Spleen (tissue), 7 donors: ENCODE measurements around the gene TAX1BP1.

Source experiments
- POLR2A ChIP-seq, 3 donors: fragments of 450-650 bp; IDR thresholded peaks; one replicate each; pipeline ENCODE4 v1.5.1; 2017; ENCODE audit warnings: antibody characterized with exemption in 3 of 3, mild to moderate bottlenecking in 1 of 3
- TF ChIP-seq, protein P1 (sequence below), 11 experiments: fragments of 200-600 bp in 7 of 11; fragments of 450-650 bp in 4 of 11; sonication (generic) in 4 of 11; IDR thresholded peaks in 8 of 11; conservative IDR thresholded peaks in 3 of 11; 1 replicate in 7 of 11; 2 replicates in 4 of 11; pipeline versions ENCODE4 v1.4.0 to v1.8.0; 2016 to 2021; ENCODE audit warnings: antibody characterized with exemption in 11 of 11, inconsistent platforms in 4 of 11, mild to moderate bottlenecking in 1 of 11
- donor health status: DM: no; HTN: no; CAD: no; lungs with moderate emphysema.
- donor health status: DM: no; HTN: no; CAD: no.
- donor health status: DM: no; HTN: no; CAD: no.

DNA sequence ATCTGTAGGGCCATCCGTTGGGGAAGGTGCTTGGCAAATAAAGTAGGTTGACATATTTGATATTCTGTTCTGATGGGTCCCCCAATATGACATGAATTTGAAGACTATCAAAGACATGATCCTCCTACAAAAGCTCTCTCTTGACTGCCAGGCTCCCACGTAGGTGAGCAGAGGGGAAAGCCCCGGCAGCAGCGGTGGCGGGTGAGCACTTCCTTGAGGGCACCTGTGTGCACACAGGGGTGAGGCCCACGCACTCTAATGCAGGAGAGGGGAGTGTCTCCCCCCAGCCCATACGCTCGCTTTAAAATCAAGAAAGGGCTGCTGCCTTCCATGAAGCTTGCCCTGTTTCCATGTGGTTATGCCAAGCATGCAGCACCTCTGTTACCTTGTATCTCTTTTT is 100.4 kb downstream of the TAX1BP1 start:
- TF ChIP-seq, protein P1, sequence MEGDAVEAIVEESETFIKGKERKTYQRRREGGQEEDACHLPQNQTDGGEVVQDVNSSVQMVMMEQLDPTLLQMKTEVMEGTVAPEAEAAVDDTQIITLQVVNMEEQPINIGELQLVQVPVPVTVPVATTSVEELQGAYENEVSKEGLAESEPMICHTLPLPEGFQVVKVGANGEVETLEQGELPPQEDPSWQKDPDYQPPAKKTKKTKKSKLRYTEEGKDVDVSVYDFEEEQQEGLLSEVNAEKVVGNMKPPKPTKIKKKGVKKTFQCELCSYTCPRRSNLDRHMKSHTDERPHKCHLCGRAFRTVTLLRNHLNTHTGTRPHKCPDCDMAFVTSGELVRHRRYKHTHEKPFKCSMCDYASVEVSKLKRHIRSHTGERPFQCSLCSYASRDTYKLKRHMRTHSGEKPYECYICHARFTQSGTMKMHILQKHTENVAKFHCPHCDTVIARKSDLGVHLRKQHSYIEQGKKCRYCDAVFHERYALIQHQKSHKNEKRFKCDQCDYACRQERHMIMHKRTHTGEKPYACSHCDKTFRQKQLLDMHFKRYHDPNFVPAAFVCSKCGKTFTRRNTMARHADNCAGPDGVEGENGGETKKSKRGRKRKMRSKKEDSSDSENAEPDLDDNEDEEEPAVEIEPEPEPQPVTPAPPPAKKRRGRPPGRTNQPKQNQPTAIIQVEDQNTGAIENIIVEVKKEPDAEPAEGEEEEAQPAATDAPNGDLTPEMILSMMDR (IDR thresholded peaks at IDR 0.05 in 8 of 11, conservative IDR thresholded peaks at IDR 0.05 in 3 of 11) = no peak
- no peak for TF ChIP-seq POLR2A (IDR thresholded peaks at IDR 0.05)
